Hepatocyte (in vitro differentiated cells): Measurements from ENCODE around the gene KSR2. TPM values are rescaled to one million over a fixed set of nuclear protein-coding genes. Genes with fewer than 3 reads are reported as not detected.

ENCODE experiments used
- DNase-seq: peaks from one replicate; pipeline ENCODE4 v3.0.0-alpha.2; 2016; ENCODE audit warnings: low spot score
- H2AFZ ChIP-seq: fragments of 200-600 bp; sonication (generic); 2 replicates; pipeline ENCODE4 v1.6.0; 2016; ENCODE audit warnings: antibody characterized with exemption, mild to moderate bottlenecking
- H3K27ac ChIP-seq: fragments of 200-600 bp; sonication (generic); 2 replicates; pipeline ENCODE4 v1.5.1; 2016; ENCODE audit warnings: mild to moderate bottlenecking
- H3K27me3 ChIP-seq: fragments of 200-600 bp; sonication (generic); 2 replicates; pipeline ENCODE4 v1.6.1; 2016
- H3K36me3 ChIP-seq: fragments of 200-600 bp; sonication (generic); replicated peaks from 2 replicates; pipeline ENCODE4 v1.5.1; 2016; ENCODE audit warnings: low read depth; ENCODE audit not compliant: insufficient read depth
- H3K4me1 ChIP-seq: fragments of 200-600 bp; sonication (generic); 2 replicates; pipeline ENCODE4 v1.5.1; 2016; ENCODE audit warnings: mild to moderate bottlenecking, moderate library complexity; ENCODE audit not compliant: insufficient read depth
- H3K4me2 ChIP-seq: fragments of 200-600 bp; sonication (generic); 2 replicates; pipeline ENCODE4 v1.6.0; 2016
- H3K4me3 ChIP-seq: fragments of 200-600 bp; sonication (generic); 2 replicates; pipeline ENCODE4 v1.5.1; 2016; ENCODE audit warnings: mild to moderate bottlenecking
- H3K79me2 ChIP-seq: fragments of 200-600 bp; sonication (generic); 2 replicates; pipeline ENCODE4 v1.6.0; 2017; ENCODE audit warnings: mild to moderate bottlenecking
- H3K9me2 ChIP-seq: fragments of 200-600 bp; sonication (generic); replicated peaks from 2 replicates; pipeline ENCODE4 v1.6.0; 2017; ENCODE audit warnings: mild to moderate bottlenecking; ENCODE audit not compliant: insufficient read depth
- H3K9me3 ChIP-seq: fragments of 200-600 bp; sonication (generic); 2 replicates; pipeline ENCODE4 v1.5.1; 2016; ENCODE audit warnings: low read depth, mild to moderate bottlenecking
- H4K20me1 ChIP-seq: fragments of 200-600 bp; sonication (generic); 2 replicates; pipeline ENCODE4 v1.6.0; 2016; ENCODE audit warnings: mild to moderate bottlenecking; ENCODE audit not compliant: insufficient read depth, poor library complexity, severe bottlenecking
- EZH2 ChIP-seq: fragments of 200-600 bp; sonication (generic); IDR thresholded peaks from 2 replicates; pipeline ENCODE4 v1.6.1; 2016; ENCODE audit warnings: antibody characterized with exemption, mild to moderate bottlenecking, borderline replicate concordance
- EZH2phosphoT487 ChIP-seq: fragments of 200-600 bp; sonication (generic); IDR thresholded peaks from one replicate; pipeline ENCODE4 v1.6.1; 2018; ENCODE audit warnings: antibody characterized with exemption, mild to moderate bottlenecking, low read depth, moderate library complexity; ENCODE audit not compliant: unreplicated experiment, severe bottlenecking
- WGBS: methylation state at CpG from one replicate; pipeline ENCODE4 v1.1.6; 2016; ENCODE audit warnings: low lambda C conversion rate; ENCODE audit errors: missing lambda C conversion rate; 5-methylcytosine and 5-hydroxymethylcytosine counted together
- polyA plus RNA-seq: library from polyadenylated mRNA; unstranded; fragments of >200 nt; fragmentation: Nextera tagmentation; extraction: Ambion mirVana; gene quantifications from 2 replicates; pipeline ENCODE4 v1.2.1, GENCODE V29; 2016
- total RNA-seq: library from RNA; depleted of rRNA; stranded (reverse); fragments of >200 nt; gene quantifications from 2 replicates; pipeline ENCODE4 v1.2.3, GENCODE V29; 2014
- TF ChIP-seq, protein P1 (sequence below): fragments of 200-600 bp; sonication (generic); IDR thresholded peaks from 2 replicates; pipeline ENCODE4 v1.5.1; 2016; ENCODE audit warnings: antibody characterized with exemption, mild to moderate bottlenecking; ENCODE audit not compliant: poor library complexity

Gene KSR2
- total and polyA plus RNA-seq, 2 experiments from 2014 or later = 0.37 to 0.46 TPM

DNA sequence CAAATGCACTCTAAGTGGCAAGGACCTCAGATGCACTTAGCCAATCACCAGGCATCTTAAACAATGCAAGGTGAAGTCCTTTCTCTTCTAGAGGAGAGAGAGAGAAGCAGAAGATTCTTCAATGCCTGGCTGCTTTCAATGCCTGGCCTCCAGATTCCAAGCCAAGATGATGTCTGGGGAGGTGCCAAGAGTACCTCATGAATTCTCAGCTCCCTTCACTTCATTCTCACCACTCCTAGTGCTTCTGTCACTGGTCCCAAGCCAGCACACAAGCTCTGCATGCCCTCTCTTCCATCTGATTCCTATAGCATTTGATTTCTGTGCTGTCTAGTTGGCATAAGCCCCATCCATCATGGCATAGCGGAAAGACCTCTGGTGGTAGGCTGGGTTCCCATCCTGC lies 225.0 kb downstream of the KSR2 start:
- DNase-seq = no peak
- 100% methylated on average over 1 of the region's 1 CpG for WGBS
- Histone ChIP-seq H3K9me3 (no peaks in the 10 kb centered on the region), H3K27me3 (no peaks in the 10 kb centered on the region), H3K4me1 (no peaks in the 10 kb centered on the region), H3K27ac (no peak overlapping the region), H3K4me2 (no peak overlapping the region), H4K20me1 (no peaks in the 10 kb centered on the region), H3K36me3 (no peaks in the 10 kb centered on the region), H3K79me2 (no peaks in the 10 kb centered on the region), H3K4me3 (no peak overlapping the region), H3K9me2 (no peaks in the 10 kb centered on the region), H2AFZ (no peak overlapping the region)
- TF ChIP-seq EZH2phosphoT487 (no peak), EZH2 (no peak)
- TF ChIP-seq, protein P1, sequence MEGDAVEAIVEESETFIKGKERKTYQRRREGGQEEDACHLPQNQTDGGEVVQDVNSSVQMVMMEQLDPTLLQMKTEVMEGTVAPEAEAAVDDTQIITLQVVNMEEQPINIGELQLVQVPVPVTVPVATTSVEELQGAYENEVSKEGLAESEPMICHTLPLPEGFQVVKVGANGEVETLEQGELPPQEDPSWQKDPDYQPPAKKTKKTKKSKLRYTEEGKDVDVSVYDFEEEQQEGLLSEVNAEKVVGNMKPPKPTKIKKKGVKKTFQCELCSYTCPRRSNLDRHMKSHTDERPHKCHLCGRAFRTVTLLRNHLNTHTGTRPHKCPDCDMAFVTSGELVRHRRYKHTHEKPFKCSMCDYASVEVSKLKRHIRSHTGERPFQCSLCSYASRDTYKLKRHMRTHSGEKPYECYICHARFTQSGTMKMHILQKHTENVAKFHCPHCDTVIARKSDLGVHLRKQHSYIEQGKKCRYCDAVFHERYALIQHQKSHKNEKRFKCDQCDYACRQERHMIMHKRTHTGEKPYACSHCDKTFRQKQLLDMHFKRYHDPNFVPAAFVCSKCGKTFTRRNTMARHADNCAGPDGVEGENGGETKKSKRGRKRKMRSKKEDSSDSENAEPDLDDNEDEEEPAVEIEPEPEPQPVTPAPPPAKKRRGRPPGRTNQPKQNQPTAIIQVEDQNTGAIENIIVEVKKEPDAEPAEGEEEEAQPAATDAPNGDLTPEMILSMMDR = no peak

- H3K4me3 ChIP-seq = no peak overlapping the region
- H3K27ac ChIP-seq = no peak overlapping the region
- H4K20me1 ChIP-seq = no peaks in the 10 kb centered on the region
- 92% methylated on average over 4 of the region's 4 CpGs for WGBS
- H3K79me2 ChIP-seq = no peaks in the 10 kb centered on the region
- no peaks in the 10 kb centered on the region for H3K9me2 ChIP-seq
- H3K27me3 ChIP-seq = no peaks in the 10 kb centered on the region
- no peak overlapping the region for H3K4me2 ChIP-seq
- H2AFZ ChIP-seq = no peak overlapping the region
- DNase-seq = no peak
- TF ChIP-seq EZH2phosphoT487 (no peak), EZH2 (no peak)
- TF ChIP-seq, protein P1 = no peak
- no peaks in the 10 kb centered on the region for H3K36me3 ChIP-seq
- no peaks in the 10 kb centered on the region for H3K4me1 ChIP-seq
- H3K9me3 ChIP-seq = no peaks in the 10 kb centered on the region
These were observed 226.1 kb downstream of the KSR2 start for GRCh38 chr12:117742721-117743120.

DNA sequence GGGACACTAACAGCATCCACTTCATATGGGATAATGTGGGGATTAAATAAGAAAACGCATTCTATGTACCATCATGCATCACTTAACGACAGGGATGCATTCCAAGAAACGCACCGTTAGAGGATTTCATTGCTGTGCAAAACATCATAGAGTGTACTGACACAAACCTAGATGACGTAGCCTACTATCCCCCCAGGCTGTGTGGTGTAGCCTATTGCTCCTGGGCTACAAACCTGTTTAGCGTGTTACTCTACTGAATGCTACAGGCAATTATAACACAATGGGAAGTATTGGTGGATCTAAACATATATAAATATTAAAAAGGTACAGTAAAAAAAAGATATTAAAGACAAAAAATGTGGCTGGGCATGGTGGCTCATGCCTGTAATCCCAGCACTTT lies 230.6 kb downstream of the KSR2 start:
- Histone ChIP-seq H3K27me3 (no peaks in the 10 kb centered on the region), H3K9me2 (no peaks in the 10 kb centered on the region), H3K79me2 (no peaks in the 10 kb centered on the region), H3K4me3 (no peak overlapping the region), H3K27ac (no peak overlapping the region), H3K4me2 (no peak overlapping the region), H3K9me3 (no peaks in the 10 kb centered on the region), H3K36me3 (no peaks in the 10 kb centered on the region), H4K20me1 (no peaks in the 10 kb centered on the region), H3K4me1 (no peaks in the 10 kb centered on the region), H2AFZ (no peak overlapping the region)
- TF ChIP-seq EZH2 = no peak
- no peak for TF ChIP-seq EZH2phosphoT487
- TF ChIP-seq, protein P1 = no peak
- WGBS = 86% methylated on average over 6 of the region's 6 CpGs
- DNase-seq = no peak

- no peak overlapping the region for H3K4me2 ChIP-seq
- no peaks in the 10 kb centered on the region for H3K9me2 ChIP-seq
- TF ChIP-seq, protein P1 = no peak
- TF ChIP-seq EZH2 (no peak), EZH2phosphoT487 (no peak)
- DNase-seq = no peak
- H2AFZ ChIP-seq = no peak overlapping the region
- H3K36me3 ChIP-seq = no peaks in the 10 kb centered on the region
- 75% methylated on average over 1 of the region's 1 CpG for WGBS
- no peak overlapping the region for H3K4me3 ChIP-seq
- H4K20me1 ChIP-seq = no peaks in the 10 kb centered on the region
- no peak overlapping the region for H3K27ac ChIP-seq
- no peaks in the 10 kb centered on the region for H3K79me2 ChIP-seq
- H3K9me3 ChIP-seq = no peaks in the 10 kb centered on the region
- H3K4me1 ChIP-seq = no peaks in the 10 kb centered on the region
- no peaks in the 10 kb centered on the region for H3K27me3 ChIP-seq
These were observed 235.3 kb downstream of the KSR2 start for GRCh38 chr12:117733549-117733805.
